HG02623 (cell line): ENCODE measurements around the gene LRRC25.

Source experiments
- ATAC-seq: cut with Tn5 transposase; IDR thresholded peaks from one replicate; pipeline ENCODE4 v1.9.1; 2021; ENCODE audit warnings: moderate library complexity; ENCODE audit not compliant: unreplicated experiment

Gene LRRC25

GRCh38 chr19:18348171-18348570 is 49.3 kb downstream of the LRRC25 start:
- no peak for ATAC-seq

DNA sequence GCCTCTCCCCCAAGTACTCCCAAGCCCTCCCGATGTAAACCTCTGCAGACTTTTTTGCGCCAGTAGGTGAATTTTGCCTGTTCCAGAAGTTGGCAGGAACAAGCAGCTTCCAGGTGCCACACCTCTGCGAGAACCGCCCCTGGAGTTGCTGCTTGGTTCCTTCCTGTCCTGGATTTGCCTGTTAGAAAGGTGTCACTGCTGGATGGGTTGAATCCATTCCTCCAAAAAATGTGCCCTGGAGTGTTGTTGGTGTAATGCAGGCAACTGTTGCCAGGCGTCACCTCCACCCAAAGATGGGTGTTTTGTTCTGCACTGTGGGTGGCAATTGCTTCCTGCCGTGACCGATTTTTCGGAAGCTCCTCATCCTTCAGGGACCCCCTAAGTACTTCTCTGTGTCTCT is 51.3 kb downstream of the LRRC25 start:
- ATAC-seq = no peak

- no peak for ATAC-seq
Measured at GRCh38 chr19:18345296-18345695, 52.1 kb downstream of the LRRC25 start.

DNA sequence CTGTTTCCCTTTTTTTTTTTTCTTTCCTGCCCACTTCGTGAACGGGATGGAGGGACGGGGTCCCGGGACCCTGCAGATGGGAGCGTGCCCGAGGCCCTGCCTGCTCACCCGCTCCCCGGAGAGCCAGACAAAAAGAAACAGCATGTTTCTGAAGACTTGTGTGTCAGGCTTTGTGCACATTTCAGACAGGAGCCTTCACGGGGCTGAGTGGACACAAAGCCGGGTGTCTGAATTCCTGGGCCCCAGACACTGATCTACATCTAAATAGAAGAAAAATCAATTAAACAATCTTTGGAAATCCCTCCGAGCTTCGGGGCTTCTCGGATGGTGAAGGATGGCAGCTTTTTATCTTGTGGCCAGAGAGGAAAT is 52.9 kb downstream of the LRRC25 start:
- ATAC-seq = no peak

- no peak for ATAC-seq
Measured at GRCh38 chr19:18342090-18342632, 55.3 kb downstream of the LRRC25 start.
